GM23338 (cell line): ENCODE results near the gene TBATA. TPM values are rescaled to one million over a fixed set of nuclear protein-coding genes. Genes with fewer than 3 reads are reported as not detected.

Source experiments
- ATAC-seq: fragments of 200-7000 bp; cut with Tn5 transposase; 3 replicates; pipeline ENCODE4 v1.9.1; 2020
- DNase-seq: peaks from one replicate; pipeline ENCODE4 v3.0.0-alpha.2; 2015; ENCODE audit warnings: low spot score
- H2AFZ ChIP-seq: fragments of 200-600 bp; sonication (generic); 2 replicates; pipeline ENCODE4 v1.8.0; 2016; ENCODE audit warnings: antibody characterized with exemption, mild to moderate bottlenecking, moderate library complexity
- H3F3A ChIP-seq: fragments of 200-600 bp; sonication (generic); replicated peaks from 2 replicates; pipeline ENCODE4 v1.8.0; 2017; ENCODE audit warnings: antibody characterized with exemption, mixed run types, low read depth
- H3K27ac ChIP-seq: fragments of 200-600 bp; sonication (generic); 2 replicates; pipeline ENCODE4 v1.6.1; 2016; ENCODE audit warnings: low read depth
- H3K27me3 ChIP-seq: fragments of 200-600 bp; sonication (generic); 2 replicates; pipeline ENCODE4 v1.8.0; 2016; ENCODE audit warnings: mild to moderate bottlenecking, mixed run types, moderate library complexity; ENCODE audit not compliant: insufficient read depth
- H3K36me3 ChIP-seq: fragments of 200-600 bp; sonication (generic); 2 replicates; pipeline ENCODE4 v1.8.0; 2016; ENCODE audit warnings: mild to moderate bottlenecking; ENCODE audit not compliant: insufficient read depth
- H3K4me1 ChIP-seq: fragments of 200-600 bp; sonication (generic); 2 replicates; pipeline ENCODE4 v1.8.0; 2016; ENCODE audit warnings: mild to moderate bottlenecking, moderate library complexity; ENCODE audit not compliant: insufficient read depth
- H3K4me2 ChIP-seq: fragments of 200-600 bp; sonication (generic); 2 replicates; pipeline ENCODE4 v1.7.1; 2017; ENCODE audit warnings: mixed run types
- H3K4me3 ChIP-seq: fragments of 200-600 bp; sonication (generic); 2 replicates; pipeline ENCODE4 v1.6.1; 2016; ENCODE audit warnings: mixed run types
- H3K79me2 ChIP-seq: fragments of 200-600 bp; sonication (generic); replicated peaks from 2 replicates; pipeline ENCODE4 v1.8.0; 2017; ENCODE audit warnings: mild to moderate bottlenecking; ENCODE audit not compliant: insufficient read depth
- H3K9me2 ChIP-seq: fragments of 200-600 bp; sonication (generic); 2 replicates; pipeline ENCODE4 v1.8.0; 2017; ENCODE audit not compliant: insufficient read depth
- H4K20me1 ChIP-seq: fragments of 200-600 bp; sonication (generic); replicated peaks from 2 replicates; pipeline ENCODE4 v1.8.0; 2017; ENCODE audit warnings: mild to moderate bottlenecking; ENCODE audit not compliant: insufficient read depth
- H3K27ac Mint-ChIP-seq: 2 replicates; pipeline ENCODE4 v1.8.0; 2020; ENCODE audit warnings: inconsistent platforms, mild to moderate bottlenecking, moderate library complexity, mixed read lengths
- H3K27me3 Mint-ChIP-seq: 3 replicates; pipeline ENCODE4 v1.8.0; 2022; ENCODE audit warnings: low read depth, mild to moderate bottlenecking, moderate library complexity, mixed read lengths, inconsistent platforms; ENCODE audit not compliant: insufficient read depth, poor library complexity
- H3K36me3 Mint-ChIP-seq: 3 replicates; pipeline ENCODE4 v1.8.0; 2021; ENCODE audit warnings: low read depth, mild to moderate bottlenecking, inconsistent platforms, moderate library complexity, mixed read lengths
- H3K4me1 Mint-ChIP-seq: 3 replicates; pipeline ENCODE4 v1.8.0; 2020; ENCODE audit warnings: mild to moderate bottlenecking, inconsistent platforms, mixed read lengths
- H3K4me3 Mint-ChIP-seq: 3 replicates; pipeline ENCODE4 v1.8.0; 2021; ENCODE audit warnings: moderate library complexity, mild to moderate bottlenecking, inconsistent platforms, mixed read lengths
- H3K9me3 Mint-ChIP-seq: 3 replicates; pipeline ENCODE4 v1.8.0; 2020; ENCODE audit warnings: moderate library complexity, mild to moderate bottlenecking, inconsistent platforms, mixed read lengths
- CREB1 ChIP-seq: fragments of 250-450 bp; sonication (Bioruptor Pico); IDR thresholded peaks from 2 replicates; pipeline ENCODE4 v1.5.0; 2020; ENCODE audit warnings: low read depth, mild to moderate bottlenecking, moderate library complexity
- EZH2 ChIP-seq: fragments of 200-600 bp; sonication (generic); IDR thresholded peaks from one replicate; pipeline ENCODE4 v1.8.0; 2017; ENCODE audit warnings: antibody characterized with exemption, mild to moderate bottlenecking, low read depth; ENCODE audit not compliant: unreplicated experiment
- EZH2phosphoT487 ChIP-seq: fragments of 200-600 bp; sonication (generic); IDR thresholded peaks from one replicate; pipeline ENCODE4 v1.8.1; 2018; ENCODE audit warnings: antibody characterized with exemption; ENCODE audit not compliant: unreplicated experiment
- JUNB ChIP-seq: IDR thresholded peaks from one replicate; pipeline ENCODE4 v1.6.1; 2016; ENCODE audit warnings: antibody characterized with exemption; ENCODE audit not compliant: unreplicated experiment
- NANOG ChIP-seq: IDR thresholded peaks from 2 replicates; pipeline ENCODE4 v1.6.1; 2016; ENCODE audit warnings: antibody characterized with exemption, borderline replicate concordance
- POLR2AphosphoS5 ChIP-seq: IDR thresholded peaks from 2 replicates; pipeline ENCODE4 v1.6.1; 2016; ENCODE audit warnings: antibody characterized with exemption, low read depth
- STAT1 ChIP-seq: IDR thresholded peaks from one replicate; pipeline ENCODE4 v1.6.1; 2016; ENCODE audit warnings: antibody characterized with exemption; ENCODE audit not compliant: unreplicated experiment
- ZNF114 ChIP-seq: fragments of 250-450 bp; sonication (Bioruptor Pico); IDR thresholded peaks from 2 replicates; pipeline ENCODE4 v1.5.0; 2020; ENCODE audit warnings: mild to moderate bottlenecking, moderate library complexity
- ZNF331 ChIP-seq: fragments of 250-450 bp; sonication (Bioruptor Pico); IDR thresholded peaks from 2 replicates; pipeline ENCODE4 v1.5.0; 2020; ENCODE audit warnings: low read depth, mild to moderate bottlenecking, moderate library complexity
- polyA plus RNA-seq: library from polyadenylated mRNA; unstranded; fragments of >200 nt; fragmentation: Nextera tagmentation; extraction: Ambion mirVana; gene quantifications from 2 replicates; pipeline ENCODE4 v1.2.1, GENCODE V29; 2016
- total RNA-seq: library from RNA; depleted of rRNA; stranded (reverse); fragments of >200 nt; shearing (Covaris generic); gene quantifications from 2 replicates; pipeline ENCODE4 v1.2.3, GENCODE V29; 2014
- TF ChIP-seq, protein P1 (sequence below): IDR thresholded peaks from 2 replicates; pipeline ENCODE4 v1.6.1; 2016; ENCODE audit warnings: antibody characterized with exemption
- TF ChIP-seq, protein P2 (sequence below): fragments of 250-450 bp; sonication (Bioruptor Pico); IDR thresholded peaks from 2 replicates; pipeline ENCODE4 v1.5.0; 2020; ENCODE audit warnings: mild to moderate bottlenecking, moderate library complexity
- TF ChIP-seq, protein P3 (sequence below): IDR thresholded peaks from one replicate; pipeline ENCODE4 v1.6.1; 2018; ENCODE audit warnings: antibody characterized with exemption; ENCODE audit not compliant: unreplicated experiment
- TF ChIP-seq, protein P4 (sequence below), 2 experiments: fragments of 200-600 bp in 1 of 2; sonication (generic) in 1 of 2; conservative IDR thresholded peaks; 2 replicates each; pipeline versions ENCODE4 v1.5.1 to v1.6.1; 2016 to 2017; ENCODE audit warnings: antibody characterized with exemption in 2 of 2, low read depth in 2 of 2, mild to moderate bottlenecking in 2 of 2, moderate library complexity in 1 of 2

Gene TBATA
- total and polyA plus RNA-seq, 2 experiments from 2014 or later, result not detected

DNA sequence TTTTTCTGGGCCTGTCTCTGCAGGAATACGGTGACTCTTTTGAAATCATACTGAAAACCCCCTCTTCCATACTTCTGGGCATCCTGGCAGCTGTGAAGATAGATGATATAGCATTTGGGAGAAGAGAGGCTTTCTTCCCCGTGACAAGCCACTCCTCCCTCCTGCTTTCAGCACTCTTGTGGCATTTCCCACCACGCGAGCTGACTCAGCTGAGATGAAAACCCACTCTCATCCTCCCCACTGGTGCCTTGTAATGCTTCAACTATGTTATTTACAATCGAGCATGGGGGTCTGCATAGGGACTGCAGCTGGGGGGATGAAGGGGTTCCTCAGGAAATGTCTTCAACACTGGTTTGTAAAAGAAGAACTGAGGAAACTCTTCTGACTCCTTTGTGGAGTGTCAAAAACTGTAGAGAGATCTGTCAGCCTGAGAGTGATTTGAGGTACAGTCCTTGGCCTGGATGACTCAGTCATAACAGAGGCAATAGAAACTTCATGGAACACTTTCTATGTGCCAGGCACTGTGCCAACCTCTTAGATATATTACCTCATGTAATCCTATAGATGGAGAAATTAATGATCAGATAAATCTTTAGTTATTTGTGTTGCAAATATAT, 1.7 kb upstream of the TBATA start:
- no peak for DNase-seq
- H3K4me3 Mint-ChIP-seq, result no peak overlapping the region

More for the DNA sequence above, 1.7 kb upstream of the TBATA start:
- Histone ChIP-seq H4K20me1 (no peaks in the 10 kb centered on the region; the same call in 1 of the 2 replicates), H3K27me3 (no peaks in the 10 kb centered on the region), H3K9me2 (no peaks in the 10 kb centered on the region), H3K27ac (no peak overlapping the region), H3K4me2 (no peak overlapping the region), H3F3A (no peaks in the 10 kb centered on the region), H3K4me1 (no peaks in the 10 kb centered on the region), H3K79me2 (no peaks in the 10 kb centered on the region), H2AFZ (no peak overlapping the region), H3K36me3 (no peaks in the 10 kb centered on the region), H3K4me3 (no peak overlapping the region)
- no peak overlapping the region for H3K27ac Mint-ChIP-seq
- no peaks in the 10 kb centered on the region for H3K27me3 Mint-ChIP-seq
- no peaks in the 10 kb centered on the region for H3K9me3 Mint-ChIP-seq
- TF ChIP-seq, protein P1, sequence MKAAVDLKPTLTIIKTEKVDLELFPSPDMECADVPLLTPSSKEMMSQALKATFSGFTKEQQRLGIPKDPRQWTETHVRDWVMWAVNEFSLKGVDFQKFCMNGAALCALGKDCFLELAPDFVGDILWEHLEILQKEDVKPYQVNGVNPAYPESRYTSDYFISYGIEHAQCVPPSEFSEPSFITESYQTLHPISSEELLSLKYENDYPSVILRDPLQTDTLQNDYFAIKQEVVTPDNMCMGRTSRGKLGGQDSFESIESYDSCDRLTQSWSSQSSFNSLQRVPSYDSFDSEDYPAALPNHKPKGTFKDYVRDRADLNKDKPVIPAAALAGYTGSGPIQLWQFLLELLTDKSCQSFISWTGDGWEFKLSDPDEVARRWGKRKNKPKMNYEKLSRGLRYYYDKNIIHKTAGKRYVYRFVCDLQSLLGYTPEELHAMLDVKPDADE, result no peak
- no peak for TF ChIP-seq CREB1 (CRISPR knock-in tag)
- no peak for TF ChIP-seq ZNF331 (CRISPR knock-in tag)
- no peak for TF ChIP-seq POLR2AphosphoS5
- TF ChIP-seq JUNB, result no peak
- no peak for TF ChIP-seq EZH2phosphoT487
- TF ChIP-seq, protein P2, sequence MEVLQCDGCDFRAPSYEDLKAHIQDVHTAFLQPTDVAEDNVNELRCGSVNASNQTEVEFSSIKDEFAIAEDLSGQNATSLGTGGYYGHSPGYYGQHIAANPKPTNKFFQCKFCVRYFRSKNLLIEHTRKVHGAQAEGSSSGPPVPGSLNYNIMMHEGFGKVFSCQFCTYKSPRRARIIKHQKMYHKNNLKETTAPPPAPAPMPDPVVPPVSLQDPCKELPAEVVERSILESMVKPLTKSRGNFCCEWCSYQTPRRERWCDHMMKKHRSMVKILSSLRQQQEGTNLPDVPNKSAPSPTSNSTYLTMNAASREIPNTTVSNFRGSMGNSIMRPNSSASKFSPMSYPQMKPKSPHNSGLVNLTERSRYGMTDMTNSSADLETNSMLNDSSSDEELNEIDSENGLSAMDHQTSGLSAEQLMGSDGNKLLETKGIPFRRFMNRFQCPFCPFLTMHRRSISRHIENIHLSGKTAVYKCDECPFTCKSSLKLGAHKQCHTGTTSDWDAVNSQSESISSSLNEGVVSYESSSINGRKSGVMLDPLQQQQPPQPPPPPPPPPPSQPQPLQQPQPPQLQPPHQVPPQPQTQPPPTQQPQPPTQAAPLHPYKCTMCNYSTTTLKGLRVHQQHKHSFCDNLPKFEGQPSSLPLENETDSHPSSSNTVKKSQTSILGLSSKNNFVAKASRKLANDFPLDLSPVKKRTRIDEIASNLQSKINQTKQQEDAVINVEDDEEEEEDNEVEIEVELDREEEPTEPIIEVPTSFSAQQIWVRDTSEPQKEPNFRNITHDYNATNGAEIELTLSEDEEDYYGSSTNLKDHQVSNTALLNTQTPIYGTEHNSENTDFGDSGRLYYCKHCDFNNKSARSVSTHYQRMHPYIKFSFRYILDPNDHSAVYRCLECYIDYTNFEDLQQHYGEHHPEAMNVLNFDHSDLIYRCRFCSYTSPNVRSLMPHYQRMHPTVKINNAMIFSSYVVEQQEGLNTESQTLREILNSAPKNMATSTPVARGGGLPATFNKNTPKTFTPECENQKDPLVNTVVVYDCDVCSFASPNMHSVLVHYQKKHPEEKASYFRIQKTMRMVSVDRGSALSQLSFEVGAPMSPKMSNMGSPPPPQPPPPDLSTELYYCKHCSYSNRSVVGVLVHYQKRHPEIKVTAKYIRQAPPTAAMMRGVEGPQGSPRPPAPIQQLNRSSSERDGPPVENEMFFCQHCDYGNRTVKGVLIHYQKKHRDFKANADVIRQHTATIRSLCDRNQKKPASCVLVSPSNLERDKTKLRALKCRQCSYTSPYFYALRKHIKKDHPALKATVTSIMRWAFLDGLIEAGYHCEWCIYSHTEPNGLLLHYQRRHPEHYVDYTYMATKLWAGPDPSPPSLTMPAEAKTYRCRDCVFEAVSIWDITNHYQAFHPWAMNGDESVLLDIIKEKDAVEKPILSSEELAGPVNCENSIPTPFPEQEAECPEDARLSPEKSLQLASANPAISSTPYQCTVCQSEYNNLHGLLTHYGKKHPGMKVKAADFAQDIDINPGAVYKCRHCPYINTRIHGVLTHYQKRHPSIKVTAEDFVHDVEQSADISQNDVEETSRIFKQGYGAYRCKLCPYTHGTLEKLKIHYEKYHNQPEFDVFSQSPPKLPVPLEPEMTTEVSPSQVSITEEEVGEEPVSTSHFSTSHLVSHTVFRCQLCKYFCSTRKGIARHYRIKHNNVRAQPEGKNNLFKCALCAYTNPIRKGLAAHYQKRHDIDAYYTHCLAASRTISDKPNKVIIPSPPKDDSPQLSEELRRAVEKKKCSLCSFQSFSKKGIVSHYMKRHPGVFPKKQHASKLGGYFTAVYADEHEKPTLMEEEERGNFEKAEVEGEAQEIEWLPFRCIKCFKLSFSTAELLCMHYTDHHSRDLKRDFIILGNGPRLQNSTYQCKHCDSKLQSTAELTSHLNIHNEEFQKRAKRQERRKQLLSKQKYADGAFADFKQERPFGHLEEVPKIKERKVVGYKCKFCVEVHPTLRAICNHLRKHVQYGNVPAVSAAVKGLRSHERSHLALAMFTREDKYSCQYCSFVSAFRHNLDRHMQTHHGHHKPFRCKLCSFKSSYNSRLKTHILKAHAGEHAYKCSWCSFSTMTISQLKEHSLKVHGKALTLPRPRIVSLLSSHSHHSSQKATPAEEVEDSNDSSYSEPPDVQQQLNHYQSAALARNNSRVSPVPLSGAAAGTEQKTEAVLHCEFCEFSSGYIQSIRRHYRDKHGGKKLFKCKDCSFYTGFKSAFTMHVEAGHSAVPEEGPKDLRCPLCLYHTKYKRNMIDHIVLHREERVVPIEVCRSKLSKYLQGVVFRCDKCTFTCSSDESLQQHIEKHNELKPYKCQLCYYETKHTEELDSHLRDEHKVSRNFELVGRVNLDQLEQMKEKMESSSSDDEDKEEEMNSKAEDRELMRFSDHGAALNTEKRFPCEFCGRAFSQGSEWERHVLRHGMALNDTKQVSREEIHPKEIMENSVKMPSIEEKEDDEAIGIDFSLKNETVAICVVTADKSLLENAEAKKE (CRISPR knock-in tag), result no peak
- no peak for TF ChIP-seq NANOG
- TF ChIP-seq, protein P3, sequence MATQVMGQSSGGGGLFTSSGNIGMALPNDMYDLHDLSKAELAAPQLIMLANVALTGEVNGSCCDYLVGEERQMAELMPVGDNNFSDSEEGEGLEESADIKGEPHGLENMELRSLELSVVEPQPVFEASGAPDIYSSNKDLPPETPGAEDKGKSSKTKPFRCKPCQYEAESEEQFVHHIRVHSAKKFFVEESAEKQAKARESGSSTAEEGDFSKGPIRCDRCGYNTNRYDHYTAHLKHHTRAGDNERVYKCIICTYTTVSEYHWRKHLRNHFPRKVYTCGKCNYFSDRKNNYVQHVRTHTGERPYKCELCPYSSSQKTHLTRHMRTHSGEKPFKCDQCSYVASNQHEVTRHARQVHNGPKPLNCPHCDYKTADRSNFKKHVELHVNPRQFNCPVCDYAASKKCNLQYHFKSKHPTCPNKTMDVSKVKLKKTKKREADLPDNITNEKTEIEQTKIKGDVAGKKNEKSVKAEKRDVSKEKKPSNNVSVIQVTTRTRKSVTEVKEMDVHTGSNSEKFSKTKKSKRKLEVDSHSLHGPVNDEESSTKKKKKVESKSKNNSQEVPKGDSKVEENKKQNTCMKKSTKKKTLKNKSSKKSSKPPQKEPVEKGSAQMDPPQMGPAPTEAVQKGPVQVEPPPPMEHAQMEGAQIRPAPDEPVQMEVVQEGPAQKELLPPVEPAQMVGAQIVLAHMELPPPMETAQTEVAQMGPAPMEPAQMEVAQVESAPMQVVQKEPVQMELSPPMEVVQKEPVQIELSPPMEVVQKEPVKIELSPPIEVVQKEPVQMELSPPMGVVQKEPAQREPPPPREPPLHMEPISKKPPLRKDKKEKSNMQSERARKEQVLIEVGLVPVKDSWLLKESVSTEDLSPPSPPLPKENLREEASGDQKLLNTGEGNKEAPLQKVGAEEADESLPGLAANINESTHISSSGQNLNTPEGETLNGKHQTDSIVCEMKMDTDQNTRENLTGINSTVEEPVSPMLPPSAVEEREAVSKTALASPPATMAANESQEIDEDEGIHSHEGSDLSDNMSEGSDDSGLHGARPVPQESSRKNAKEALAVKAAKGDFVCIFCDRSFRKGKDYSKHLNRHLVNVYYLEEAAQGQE, result no peak
- no peak for TF ChIP-seq EZH2
- no peak for TF ChIP-seq STAT1
- TF ChIP-seq, protein P4, sequence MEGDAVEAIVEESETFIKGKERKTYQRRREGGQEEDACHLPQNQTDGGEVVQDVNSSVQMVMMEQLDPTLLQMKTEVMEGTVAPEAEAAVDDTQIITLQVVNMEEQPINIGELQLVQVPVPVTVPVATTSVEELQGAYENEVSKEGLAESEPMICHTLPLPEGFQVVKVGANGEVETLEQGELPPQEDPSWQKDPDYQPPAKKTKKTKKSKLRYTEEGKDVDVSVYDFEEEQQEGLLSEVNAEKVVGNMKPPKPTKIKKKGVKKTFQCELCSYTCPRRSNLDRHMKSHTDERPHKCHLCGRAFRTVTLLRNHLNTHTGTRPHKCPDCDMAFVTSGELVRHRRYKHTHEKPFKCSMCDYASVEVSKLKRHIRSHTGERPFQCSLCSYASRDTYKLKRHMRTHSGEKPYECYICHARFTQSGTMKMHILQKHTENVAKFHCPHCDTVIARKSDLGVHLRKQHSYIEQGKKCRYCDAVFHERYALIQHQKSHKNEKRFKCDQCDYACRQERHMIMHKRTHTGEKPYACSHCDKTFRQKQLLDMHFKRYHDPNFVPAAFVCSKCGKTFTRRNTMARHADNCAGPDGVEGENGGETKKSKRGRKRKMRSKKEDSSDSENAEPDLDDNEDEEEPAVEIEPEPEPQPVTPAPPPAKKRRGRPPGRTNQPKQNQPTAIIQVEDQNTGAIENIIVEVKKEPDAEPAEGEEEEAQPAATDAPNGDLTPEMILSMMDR (conservative IDR thresholded peaks at IDR 0.05; ENCODE audit: low read depth in 2 of 2), result no peak
- no peak for TF ChIP-seq ZNF114 (CRISPR knock-in tag)
- no peak for ATAC-seq
- H3K4me1 Mint-ChIP-seq, result no peaks in the 10 kb centered on the region
- H3K36me3 Mint-ChIP-seq, result no peaks in the 10 kb centered on the region
